DMS114 treated with DMSO at 0.1 percent for 48 hours (cell line): ENCODE measurements around the gene CEP83.
"Not testable (repeated sequence)": the region's sequence is repeated elsewhere in the genome, so short reads cannot be mapped to it uniquely, and the experiment has no call there.

ENCODE experiments used
- DNase-seq: peaks from one replicate; lab custom pipeline; 2025; ENCODE audit not compliant: unreplicated experiment; lab: John Stamatoyannopoulos, UW

CEP83 gene

GRCh38 chr12:94380507-94380906, 79.2 kb downstream of the CEP83 start:
- DNase-seq: no peak

DNA sequence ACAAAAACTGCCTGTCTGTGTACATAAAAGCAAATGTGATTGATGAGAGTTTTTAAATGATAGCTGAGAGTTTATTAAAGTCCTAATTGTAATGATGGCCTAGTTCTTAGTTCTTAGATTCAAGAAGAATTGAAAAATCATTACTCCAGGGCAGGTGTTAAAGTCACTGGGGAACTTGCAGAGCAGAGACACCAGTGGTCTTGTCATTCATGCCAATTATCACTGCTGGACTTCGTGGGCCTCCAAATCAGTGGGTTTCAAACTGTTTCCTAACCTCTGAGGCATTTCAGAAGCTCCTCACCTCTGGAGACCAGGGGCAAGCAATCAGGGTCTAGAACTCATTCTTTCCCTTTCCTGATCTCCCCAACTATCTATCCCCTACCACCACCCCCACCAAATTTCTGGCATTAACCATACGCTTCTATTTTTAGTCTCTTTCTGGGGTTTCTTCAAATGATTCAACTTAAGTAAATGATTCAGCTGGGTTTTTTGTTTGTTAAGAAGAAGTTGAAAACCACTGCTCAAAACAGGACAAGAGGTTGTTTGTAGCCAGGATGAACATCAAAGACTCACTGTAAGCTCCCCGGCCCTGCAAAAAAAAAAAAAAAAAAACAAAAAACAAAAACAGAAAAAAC, 80.1 kb downstream of the CEP83 start:
- DNase-seq: no peak

GRCh38 chr12:94377599-94377998, 82.1 kb downstream of the CEP83 start:
- DNase-seq: no peak

DNA sequence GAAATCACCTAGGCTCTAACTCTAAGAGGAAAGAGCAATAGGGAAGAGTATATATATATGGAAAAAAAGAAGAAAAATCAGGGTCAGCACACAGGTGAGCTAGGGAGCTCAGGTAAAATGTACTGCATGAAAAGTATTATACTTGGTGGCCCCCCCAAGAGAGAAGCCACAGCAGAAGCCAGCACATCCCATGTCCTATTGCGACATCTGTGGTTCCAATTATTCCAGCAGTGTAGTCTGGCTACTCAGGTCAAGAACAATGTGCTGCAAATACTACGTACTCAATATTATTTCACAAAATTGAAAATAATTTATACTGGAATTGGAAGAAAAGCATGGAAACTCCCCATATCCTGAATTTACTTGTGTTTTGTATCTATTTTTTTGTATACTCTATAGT, 85.5 kb downstream of the CEP83 start:
- no peak for DNase-seq

DNA sequence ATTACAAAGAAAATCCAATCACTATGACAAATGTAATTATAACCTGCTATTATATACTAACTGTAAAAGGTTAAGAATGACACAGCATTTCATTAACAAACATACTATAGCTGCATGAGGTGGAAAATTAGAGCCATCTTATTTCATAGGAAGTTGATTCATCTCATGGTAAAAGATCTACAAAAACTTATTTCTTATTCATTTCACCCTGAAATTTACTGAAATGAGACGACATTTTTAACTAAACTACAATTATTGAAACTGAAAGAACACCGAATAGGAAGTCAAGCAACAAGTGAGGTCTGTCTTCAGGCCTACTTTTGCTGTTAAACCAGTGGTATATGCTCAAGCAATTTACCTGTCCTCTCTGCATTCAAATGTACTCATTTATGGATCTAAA, 87.2 kb downstream of the CEP83 start:
- DNase-seq: no peak

DNA sequence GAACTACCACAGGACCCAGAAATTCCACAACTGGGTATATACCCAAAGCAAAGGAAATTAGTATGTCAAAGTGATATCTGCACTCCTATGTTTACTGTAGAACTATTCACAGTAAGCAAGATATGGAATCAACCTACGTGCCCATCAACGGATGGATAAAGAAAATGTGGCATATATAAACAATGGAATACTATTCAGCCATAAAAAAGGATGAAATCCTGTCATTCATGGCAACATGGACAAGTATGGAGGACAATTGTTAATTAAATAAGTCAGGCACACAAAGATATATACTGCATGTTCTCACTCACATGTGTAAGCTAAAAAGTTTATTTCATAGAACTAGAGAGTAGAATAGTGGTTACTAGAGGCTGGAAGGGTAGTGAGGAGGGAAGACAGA, 97.0 kb downstream of the CEP83 start:
- no peak for DNase-seq

- no peak for DNase-seq
Observed at GRCh38 chr12:94359761-94360160, 99.9 kb downstream of the CEP83 start.

- DNase-seq: no peak
Observed at GRCh38 chr12:94353130-94353529, 106.5 kb downstream of the CEP83 start.

DNA sequence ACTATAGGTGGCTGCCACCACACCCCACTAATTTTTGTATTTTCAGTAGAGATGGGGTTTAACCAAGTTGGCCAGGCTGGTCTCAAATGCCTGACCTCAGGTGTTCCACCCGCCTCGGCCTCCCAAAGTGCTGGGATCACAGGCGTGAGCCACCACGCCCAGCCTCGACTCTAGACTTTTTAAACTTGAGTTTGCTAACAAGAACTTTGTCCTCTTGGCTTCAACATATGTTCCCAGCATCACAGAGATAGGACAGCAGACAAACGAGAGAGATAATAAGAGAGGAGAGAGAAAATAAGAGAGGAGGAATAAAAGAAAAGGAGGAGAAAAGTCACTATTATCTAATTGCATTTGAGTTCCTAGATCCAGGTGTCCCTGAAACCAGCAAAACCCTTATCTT, 119.1 kb downstream of the CEP83 start:
- no peak for DNase-seq

GRCh38 chr12:94338006-94338794, 121.5 kb downstream of the CEP83 start:
- no peak for DNase-seq

DNA sequence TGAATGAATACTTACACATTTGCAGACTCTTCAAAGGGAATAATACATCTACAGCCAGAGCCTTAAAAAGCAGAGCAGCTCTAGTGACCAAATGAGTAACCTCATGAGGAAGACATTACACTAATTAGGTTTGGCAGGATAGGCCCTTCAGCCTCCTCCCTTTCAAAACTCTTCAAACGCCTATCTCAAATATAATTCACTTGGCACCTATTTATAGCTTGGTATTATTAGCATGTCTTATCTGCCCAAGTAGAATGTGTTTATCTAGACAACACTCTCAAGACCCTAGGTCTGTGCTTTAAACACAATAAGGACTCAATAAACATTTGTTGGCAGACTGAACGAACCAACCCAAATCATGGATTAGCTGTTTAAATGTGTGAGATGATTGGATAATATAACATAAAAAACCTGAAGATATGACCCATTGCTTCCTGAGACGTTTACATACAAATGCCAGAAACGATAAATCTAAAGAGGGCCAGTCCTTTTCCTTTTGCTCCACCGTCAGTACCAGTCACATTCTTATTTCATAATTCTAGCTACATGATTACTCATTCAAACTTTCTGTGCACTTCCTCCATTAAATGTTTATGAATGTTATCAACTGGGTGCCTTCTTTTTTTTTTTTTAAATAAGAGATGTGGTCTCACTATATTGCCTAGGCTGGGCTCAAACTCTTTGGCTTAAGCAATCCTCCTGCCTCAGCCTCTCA, 123.3 kb downstream of the CEP83 start:
- DNase-seq: no peak

DNA sequence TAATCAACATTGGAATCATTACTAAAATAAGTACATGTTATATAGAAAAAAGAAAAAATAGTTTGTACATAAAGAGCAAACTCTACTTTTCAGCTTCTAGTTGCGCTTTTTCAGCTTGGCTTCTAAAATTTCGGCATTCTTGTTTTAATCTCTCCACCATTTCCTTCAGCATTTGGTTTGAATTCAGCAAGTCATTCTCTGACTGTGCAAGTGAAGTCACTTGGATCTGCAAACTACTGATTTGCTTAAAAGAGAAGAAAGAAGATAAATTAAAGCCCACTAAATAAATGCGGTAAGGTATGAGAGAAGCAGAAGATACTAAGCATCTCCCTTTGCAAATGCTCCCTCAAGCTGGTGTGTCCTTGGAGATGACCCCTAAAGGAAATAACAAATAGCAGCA, 126.3 kb downstream of the CEP83 start:
- no peak for DNase-seq

DNA sequence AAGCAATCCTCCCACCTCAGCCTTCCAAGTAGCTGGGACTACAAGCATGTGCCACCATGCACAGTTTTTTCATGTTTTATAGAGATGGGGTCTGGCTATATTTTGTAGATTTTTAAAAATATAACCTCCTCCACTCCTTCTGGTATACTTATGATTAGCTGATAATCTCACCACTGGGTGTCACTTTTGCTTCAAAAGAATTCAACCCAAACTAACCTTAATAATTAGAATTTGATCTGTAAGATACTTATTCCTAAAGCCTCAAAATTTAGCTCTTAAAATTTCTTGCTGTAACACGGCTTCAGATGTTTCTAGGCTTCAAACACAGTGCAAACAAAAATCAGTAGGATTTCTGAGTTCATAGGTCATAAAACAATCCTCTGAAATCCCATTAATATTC, 130.3 kb downstream of the CEP83 start:
- DNase-seq: no peak

GRCh38 chr12:94327809-94328208, 131.9 kb downstream of the CEP83 start:
- DNase-seq: no peak

- DNase-seq: no peak
Observed at GRCh38 chr12:94326727-94327126, 132.9 kb downstream of the CEP83 start.

DNA sequence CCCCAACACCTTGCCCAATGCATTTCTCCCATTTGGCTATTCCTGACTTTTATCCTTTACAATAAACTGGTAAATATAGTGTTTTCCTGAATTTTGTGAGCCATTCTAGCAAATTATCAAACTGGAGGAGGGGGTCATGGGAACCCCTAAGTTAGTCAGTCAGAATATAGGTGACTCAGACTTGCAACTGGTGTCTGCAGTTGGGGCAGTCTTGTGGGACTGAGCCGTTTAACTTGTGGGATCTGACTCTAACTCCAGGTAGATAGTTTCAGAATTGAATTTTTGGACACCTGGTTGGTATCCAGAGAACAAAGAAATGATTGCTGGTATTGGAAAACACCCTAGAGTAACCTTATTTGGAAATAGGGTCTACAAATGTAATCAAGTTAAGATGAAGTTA, 133.4 kb downstream of the CEP83 start:
- DNase-seq: no peak

DNA sequence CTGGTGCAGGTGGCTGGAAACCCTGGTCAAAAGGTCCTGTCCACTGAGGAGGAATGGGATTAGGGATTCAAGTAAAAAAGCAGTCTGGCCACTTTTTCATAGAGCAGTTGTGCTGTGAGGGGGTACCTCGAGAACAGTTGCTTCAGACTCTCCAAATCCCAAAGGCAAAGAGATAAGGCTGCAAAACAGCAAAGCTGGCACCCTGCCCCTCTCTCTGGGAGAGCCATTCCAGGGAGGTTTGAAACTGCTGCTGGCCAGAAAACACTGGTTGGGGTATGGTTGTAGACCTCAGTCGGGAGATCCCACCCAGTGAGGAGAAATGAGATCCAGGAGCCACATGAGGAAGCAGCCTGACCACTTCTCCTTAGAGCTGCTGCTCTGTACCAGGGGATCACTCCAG, 137.3 kb downstream of the CEP83 start:
- DNase-seq: no peak

- DNase-seq: no peak
Observed at GRCh38 chr12:94320109-94320508, 139.6 kb downstream of the CEP83 start.

GRCh38 chr12:94318181-94318580, 141.5 kb downstream of the CEP83 start:
- no peak for DNase-seq

DNA sequence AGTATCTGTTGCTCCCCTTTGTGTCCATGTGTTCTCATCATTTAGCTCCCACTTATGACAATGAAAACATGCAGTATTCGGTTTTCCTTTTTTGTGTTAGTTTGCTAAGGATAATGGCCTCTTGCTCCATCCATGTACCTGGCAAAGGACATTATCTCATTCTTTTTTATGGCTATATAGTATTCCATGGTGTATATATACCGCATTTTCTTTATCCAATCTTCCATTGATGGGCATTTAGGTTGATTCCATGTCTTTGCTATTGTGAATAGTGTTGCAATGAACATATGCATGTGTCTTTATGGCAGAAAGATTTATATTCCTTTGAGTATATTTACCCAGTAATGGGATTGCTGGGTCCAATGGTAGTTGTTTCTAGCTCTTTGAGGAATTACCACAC, 143.1 kb downstream of the CEP83 start:
- DNase-seq: not testable (repeated sequence)

- no peak for DNase-seq
Observed at GRCh38 chr12:94312378-94312777, 147.3 kb downstream of the CEP83 start.

DNA sequence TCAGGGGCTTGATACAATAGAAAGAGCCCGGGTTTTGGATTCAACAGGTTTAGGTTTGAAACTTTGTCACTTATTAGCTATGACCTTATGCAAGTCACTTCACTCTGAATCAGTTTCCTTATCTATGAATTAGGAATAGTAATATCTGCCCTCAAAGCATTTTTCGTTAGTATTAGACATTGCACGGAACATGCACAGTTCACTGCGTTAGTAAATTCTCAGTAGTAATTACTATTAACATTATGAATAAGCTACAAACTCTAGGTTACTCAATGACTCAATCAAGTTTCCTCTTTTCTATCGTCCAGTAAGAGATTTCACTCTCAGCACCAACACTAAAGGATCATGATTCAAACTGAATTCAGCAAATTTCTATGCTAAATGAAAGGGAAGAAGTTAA, 150.3 kb downstream of the CEP83 start:
- DNase-seq: no peak
